H1 (cell line): ENCODE results near the gene WFIKKN1. TPM values are rescaled to one million over a fixed set of nuclear protein-coding genes. Genes with fewer than 3 reads are reported as not detected.
A peak's percentile ranks its signal among the peaks of the same experiment; 100 is the strongest.

Experiments
- CTCF ChIA-PET: fragments of 300-600 bp; sonication (Branson Sonifier 250); formaldehyde crosslinking; loops from one replicate; lab custom pipeline; 2021; ENCODE audit not compliant: partially characterized antibody; lab: Charles Lee
- POLR2A ChIA-PET: fragments of 300-600 bp; sonication (Branson Sonifier 250); formaldehyde crosslinking; loops from one replicate; lab custom pipeline; 2021; ENCODE audit warnings: inconsistent platforms; ENCODE audit not compliant: partially characterized antibody; lab: Charles Lee
- DNase-seq, 2 experiments: peaks; one replicate each; pipeline versions ENCODE4 v3.0.0 to v3.0.0-alpha.2; 2010 to 2022; ENCODE audit warnings: low spot score in 2 of 2, low read depth in 1 of 2, mixed read lengths in 1 of 2
- FAIRE-seq: peaks from 2 replicates; lab custom pipeline; 2011; peaks lifted over from hg19 to GRCh38; lab: Jason Lieb, UNC
- H2AFZ ChIP-seq: 2 replicates; pipeline ENCODE4 v1.8.1; 2012; ENCODE audit warnings: low read length, inconsistent platforms
- H2AK5ac ChIP-seq: 2 replicates; pipeline ENCODE4 v1.6.1; 2013; ENCODE audit warnings: low read depth, low read length
- H2BK120ac ChIP-seq: replicated peaks from 2 replicates; pipeline ENCODE3; 2013; ENCODE audit warnings: low read depth, low read length, inconsistent platforms
- H2BK12ac ChIP-seq: 2 replicates; pipeline ENCODE4 v1.6.1; 2013; ENCODE audit warnings: low read depth, low read length
- H2BK15ac ChIP-seq: 2 replicates; pipeline ENCODE4 v1.6.1; 2013; ENCODE audit warnings: low read length
- H2BK20ac ChIP-seq: 2 replicates; pipeline ENCODE4 v1.6.1; 2013; ENCODE audit warnings: low read length
- H2BK5ac ChIP-seq: 2 replicates; pipeline ENCODE4 v1.6.1; 2013; ENCODE audit warnings: low read depth, low read length
- H3K14ac ChIP-seq: 2 replicates; pipeline ENCODE4 v1.6.1; 2013; ENCODE audit warnings: inconsistent platforms; ENCODE audit not compliant: insufficient read length
- H3K18ac ChIP-seq: 2 replicates; pipeline ENCODE4 v1.6.1; 2013; ENCODE audit warnings: low read length; ENCODE audit errors: extremely low read depth
- H3K23ac ChIP-seq: 2 replicates; pipeline ENCODE4 v1.6.1; 2013; ENCODE audit warnings: inconsistent platforms; ENCODE audit not compliant: insufficient read length
- H3K23me2 ChIP-seq: 2 replicates; pipeline ENCODE4 v1.6.1; 2013; ENCODE audit warnings: low read depth, low read length
- H3K27ac ChIP-seq: 2 replicates; pipeline ENCODE4 v1.6.1; 2011; ENCODE audit warnings: low read depth, low read length, inconsistent platforms
- H3K27me3 ChIP-seq, 4 experiments: replicated peaks in 1 of 4; 1 replicate in 1 of 4; 2 replicates in 3 of 4; pipeline versions ENCODE4 v1.6.1 to v1.8.1; 2011 to 2013; ENCODE audit warnings: low read length in 3 of 4, mild to moderate bottlenecking in 3 of 4, inconsistent platforms in 2 of 4, mixed read lengths in 2 of 4, moderate library complexity in 1 of 4; ENCODE audit not compliant: control insufficient read depth in 3 of 4, insufficient read depth in 3 of 4; ENCODE audit errors: extremely low read depth in 1 of 4
- H3K36me3 ChIP-seq, 4 experiments: 2 replicates each; pipeline versions ENCODE4 v1.6.1 to v1.8.1; 2011 to 2013; ENCODE audit warnings: mild to moderate bottlenecking in 4 of 4, low read length in 3 of 4, moderate library complexity in 2 of 4, control low read depth in 1 of 4, inconsistent platforms in 1 of 4; ENCODE audit not compliant: insufficient read depth in 4 of 4, control insufficient read depth in 2 of 4
- H3K4ac ChIP-seq: replicated peaks from 2 replicates; pipeline ENCODE3; 2013; ENCODE audit warnings: low read length, low read depth, mixed read lengths, inconsistent platforms; ENCODE audit not compliant: insufficient read length
- H3K4me1 ChIP-seq, 4 experiments: replicated peaks in 1 of 4; 1 replicate in 1 of 4; 2 replicates in 3 of 4; pipeline versions ENCODE4 v1.6.1 to v1.8.1; 2011 to 2013; ENCODE audit warnings: low read length in 3 of 4, inconsistent platforms in 2 of 4, mixed read lengths in 1 of 4; ENCODE audit not compliant: insufficient read depth in 4 of 4, control insufficient read depth in 3 of 4
- H3K4me2 ChIP-seq, 2 experiments: 2 replicates each; pipeline versions ENCODE4 v1.6.1 to v1.8.1; 2011 to 2013; ENCODE audit warnings: low read depth in 2 of 2, low read length in 2 of 2, control low read depth in 1 of 2, inconsistent platforms in 1 of 2, mild to moderate bottlenecking in 1 of 2; ENCODE audit not compliant: insufficient read depth in 1 of 2
- H3K4me3 ChIP-seq, 4 experiments: fragments of 200-600, 300-600 bp in 1 of 4; sonication (generic), shearing (Covaris generic), sonication (Bioruptor Twin) in 1 of 4; 2 replicates each; pipeline versions ENCODE4 v1.5.1 to v1.8.1; 2011 to 2016; ENCODE audit warnings: low read length in 4 of 4, low read depth in 3 of 4, control low read depth in 2 of 4, inconsistent platforms in 2 of 4, mild to moderate bottlenecking in 2 of 4, mixed read lengths in 1 of 4, moderate library complexity in 1 of 4; ENCODE audit not compliant: insufficient read depth in 2 of 4; ENCODE audit errors: extremely low read depth in 1 of 4
- H3K56ac ChIP-seq: replicated peaks from 2 replicates; pipeline ENCODE3; 2013; ENCODE audit warnings: low read depth, mild to moderate bottlenecking, mixed read lengths, low read length, inconsistent platforms; ENCODE audit not compliant: insufficient read length
- H3K79me1 ChIP-seq: 2 replicates; pipeline ENCODE4 v1.6.1; 2013; ENCODE audit warnings: low read depth, low read length, control low read depth
- H3K79me2 ChIP-seq, 2 experiments: 2 replicates each; pipeline versions ENCODE4 v1.6.1 to v1.8.1; 2012 to 2013; ENCODE audit warnings: low read length in 2 of 2, mild to moderate bottlenecking in 2 of 2, inconsistent platforms in 1 of 2; ENCODE audit not compliant: insufficient read depth in 2 of 2, control insufficient read depth in 1 of 2
- H3K9ac ChIP-seq, 4 experiments: replicated peaks in 1 of 4; 1 replicate in 1 of 4; 2 replicates in 3 of 4; pipeline versions ENCODE4 v1.6.1 to v1.8.1; 2011 to 2013; ENCODE audit warnings: low read depth in 3 of 4, low read length in 3 of 4, control low read depth in 2 of 4, mild to moderate bottlenecking in 2 of 4, moderate library complexity in 2 of 4, inconsistent platforms in 1 of 4; ENCODE audit errors: extremely low read depth in 1 of 4
- H3K9me3 ChIP-seq, 2 experiments: 2 replicates each; pipeline versions ENCODE4 v1.6.1 to v1.8.1; 2012 to 2013; ENCODE audit warnings: mild to moderate bottlenecking in 2 of 2, moderate library complexity in 2 of 2, control low read depth in 1 of 2, inconsistent platforms in 1 of 2, low read depth in 1 of 2, low read length in 1 of 2, mixed read lengths in 1 of 2; ENCODE audit not compliant: insufficient read depth in 2 of 2
- H4K20me1 ChIP-seq, 2 experiments: replicated peaks in 1 of 2; 2 replicates each; pipeline versions ENCODE3 to v1.8.1; 2011 to 2013; ENCODE audit warnings: inconsistent platforms in 2 of 2, low read length in 2 of 2, mild to moderate bottlenecking in 1 of 2; ENCODE audit not compliant: insufficient read depth in 2 of 2, control insufficient read depth in 1 of 2
- H4K5ac ChIP-seq: 2 replicates; pipeline ENCODE4 v1.6.1; 2013; ENCODE audit warnings: low read length, low read depth, mixed read lengths, inconsistent platforms; ENCODE audit not compliant: insufficient read length
- H4K8ac ChIP-seq: 2 replicates; pipeline ENCODE4 v1.8.0; 2013; ENCODE audit warnings: mild to moderate bottlenecking, moderate library complexity, low read length, inconsistent platforms; ENCODE audit not compliant: insufficient read depth; ENCODE audit errors: extremely low read depth
- H4K91ac ChIP-seq: replicated peaks from 2 replicates; pipeline ENCODE3; 2013; ENCODE audit warnings: low read length, mixed read lengths, inconsistent platforms; ENCODE audit not compliant: insufficient read length
- CBX8 ChIP-seq: fragments of 300-800, 300-1000 bp; sonication (generic); IDR thresholded peaks from 2 replicates; pipeline ENCODE4 v1.7.1; 2016; ENCODE audit warnings: low read depth, low read length, borderline replicate concordance
- EP300 ChIP-seq, 2 experiments: IDR thresholded peaks; 1 replicate in 1 of 2; 2 replicates in 1 of 2; pipeline ENCODE4 v1.6.1; 2011 to 2012; ENCODE audit warnings: low read depth in 2 of 2, low read length in 2 of 2, mild to moderate bottlenecking in 2 of 2, borderline replicate concordance in 1 of 2, inconsistent platforms in 1 of 2, moderate library complexity in 1 of 2
- HDAC2 ChIP-seq, 2 experiments: fragments of 300-600 bp in 1 of 2; sonication (generic) in 1 of 2; IDR thresholded peaks; 2 replicates each; pipeline ENCODE4 v1.6.1; 2011 to 2012; ENCODE audit warnings: low read depth in 2 of 2, low read length in 2 of 2, mild to moderate bottlenecking in 2 of 2, moderate library complexity in 2 of 2, borderline replicate concordance in 1 of 2, inconsistent platforms in 1 of 2
- JUND ChIP-seq: IDR thresholded peaks from 2 replicates; pipeline ENCODE4 v1.6.1; 2011; ENCODE audit warnings: mild to moderate bottlenecking, improper control_type of control experiment, low read length
- PHF8 ChIP-seq: fragments of 200-600 bp; sonication (generic); conservative IDR thresholded peaks from 2 replicates; pipeline ENCODE4 v1.7.1; 2012; ENCODE audit warnings: low read depth, mild to moderate bottlenecking, inconsistent platforms, low read length, moderate library complexity
- POLR2A ChIP-seq, 2 experiments: IDR thresholded peaks; 1 replicate in 1 of 2; 2 replicates in 1 of 2; pipeline ENCODE4 v1.6.1; 2011; ENCODE audit warnings: low read depth in 2 of 2, low read length in 2 of 2, mild to moderate bottlenecking in 2 of 2; ENCODE audit errors: control extremely low read depth in 1 of 2
- RBBP5 ChIP-seq: IDR thresholded peaks from 2 replicates; pipeline ENCODE4 v1.7.1; 2012; ENCODE audit warnings: low read depth, mild to moderate bottlenecking, inconsistent platforms, low read length, moderate library complexity, borderline replicate concordance
- WGBS, 2 experiments: shearing (Covaris generic) in 1 of 2; methylation state at CpG; one replicate each; pipeline versions ENCODE4 v1.1.6 to v1.1.7; 2013 to 2015; ENCODE audit warnings: low lambda C conversion rate in 2 of 2, mixed read lengths in 2 of 2, inconsistent platforms in 1 of 2, low coverage in 1 of 2, missing lambda C conversion rate in 1 of 2; ENCODE audit not compliant: insufficient replicate concordance in 2 of 2, insufficient coverage in 1 of 2, insufficient read length in 1 of 2; ENCODE audit errors: extremely low coverage in 1 of 2, missing lambda C conversion rate in 1 of 2; 5-methylcytosine and 5-hydroxymethylcytosine counted together
- polyA plus RNA-seq, 7 experiments: library from polyadenylated mRNA; depleted of rRNA in 3 of 7; stranded (reverse) in 5 of 7; unstranded in 2 of 7; fragments of >200 nt in 5 of 7; fragments of 200-250 nt in 2 of 7; gene quantifications; 1 replicate in 5 of 7; 2 replicates in 1 of 7; 4 replicates in 1 of 7; pipeline versions ENCODE4 v1.2.1 to v1.2.3, GENCODE V29; 2011 to 2013; ENCODE audit warnings: missing spikeins in 2 of 7, mixed read lengths in 2 of 7
- total RNA-seq: library from RNA; stranded (reverse); fragmentation: NEBNext Ultra II Directional; extraction: Animal tissue kit (Norgen Biotek cat#: 25700); gene quantifications from 2 replicates; pipeline ENCODE4 v1.2.1, GENCODE V29; 2021

WFIKKN1 gene
- total and polyA plus RNA-seq, 2 of the 8 experiments (the other 6 are each of a cell fraction or from before 2014, with no cell fraction given): 11.4 to 15.8 TPM

DNA sequence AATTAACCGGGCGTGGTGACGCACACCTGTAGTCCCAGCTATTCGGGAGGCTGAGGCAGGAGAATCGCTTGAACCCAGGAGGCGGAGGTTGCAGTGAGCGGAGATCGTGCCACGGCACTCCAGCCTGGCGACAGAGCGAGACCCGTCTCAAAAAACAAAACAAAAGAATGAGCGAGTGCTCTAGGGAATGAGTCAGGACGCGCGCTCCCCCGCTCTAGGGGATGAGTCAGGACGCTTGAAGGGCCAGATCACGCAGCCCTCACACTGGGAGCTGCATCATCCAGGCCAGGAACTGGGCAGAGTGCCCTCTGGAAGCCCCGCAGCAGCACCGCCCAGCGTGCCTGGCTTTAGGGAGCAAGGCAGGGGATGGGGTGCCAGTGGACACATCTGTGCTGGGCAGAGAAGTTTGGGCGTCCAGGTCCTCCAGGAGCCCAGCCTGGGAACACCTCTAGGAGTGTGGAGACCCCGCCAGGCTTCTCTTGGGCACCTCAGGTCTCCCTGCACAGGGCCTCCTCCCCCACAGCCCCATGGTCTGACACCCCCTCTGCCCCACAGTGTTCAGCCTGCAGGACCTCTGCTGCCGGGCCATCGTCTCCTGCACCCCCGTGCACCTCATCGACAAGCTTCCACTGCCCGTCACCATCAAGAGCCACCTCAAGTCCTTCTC, 3.9 kb upstream of the WFIKKN1 start:
- CTCF ChIA-PET: interaction anchor here (1.0 to 1.6 kb wide), 4 partner anchors 9 to 117 kb away, joined by 3 to 4 read pairs (median 3); no protein-coding TSS in a partner anchor
- no peak overlapping the region for H3K4ac ChIP-seq
- H2BK120ac ChIP-seq: no peak overlapping the region
- no peak overlapping the region for H3K4me2 ChIP-seq
- H4K5ac ChIP-seq: no peak overlapping the region
- no peaks in the 10 kb centered on the region for H3K79me2 ChIP-seq
- no peak overlapping the region for H3K23ac ChIP-seq
- H3K23me2 ChIP-seq: peaks cover 2% of the 10 kb centered on the region; the same call in 1 of the 2 replicates
- H3K79me1 ChIP-seq: peaks cover 4% of the 10 kb centered on the region; the same call in 1 of the 2 replicates
- peak overlapping the region; percentile 73 for H4K91ac ChIP-seq
- no peak for FAIRE-seq
- no peak overlapping the region for H3K4me3 ChIP-seq
- H3K36me3 ChIP-seq: peaks cover 0 to 4% (median 0%) of the 10 kb centered on the region in 4 experiments; a peak in 1 of 8 replicates
- no peak overlapping the region for H3K18ac ChIP-seq
- no peaks in the 10 kb centered on the region for H3K9me3 ChIP-seq
- H2BK5ac ChIP-seq: peak overlapping the region; percentile 71
- H2BK12ac ChIP-seq: no peak overlapping the region
- no peak overlapping the region for H2AFZ ChIP-seq
- POLR2A ChIA-PET: interaction anchor here (0.9 to 1.0 kb wide), 2 partner anchors 20 to 44 kb away, joined by 3 read pairs; no protein-coding TSS in a partner anchor
- no peak overlapping the region for H3K9ac ChIP-seq
- DNase-seq: no peak
- no peak overlapping the region for H2BK20ac ChIP-seq
- H3K4me1 ChIP-seq: peaks cover 0 to 32% (median 24%) of the 10 kb centered on the region in 4 experiments; a peak in 6 of 7 replicates
- H3K56ac ChIP-seq: no peak overlapping the region
- H2AK5ac ChIP-seq: no peak overlapping the region
- H3K27ac ChIP-seq: no peak overlapping the region
- no peak overlapping the region for H2BK15ac ChIP-seq
- no peaks in the 10 kb centered on the region for H3K27me3 ChIP-seq
- peaks cover 0 to 1% of the 10 kb centered on the region in 2 experiments for H4K20me1 ChIP-seq
- no peak overlapping the region for H3K14ac ChIP-seq
- H4K8ac ChIP-seq: no peak overlapping the region
- 94% methylated on average over 29 of the region's 29 CpGs; no CpG with 5 or more reads in 1 of the 2 experiments for WGBS, 2 experiments
- TF ChIP-seq HDAC2 (IDR thresholded peaks at IDR 0.05; ENCODE audit: borderline replicate concordance in 1 of 2, low read depth in 2 of 2, low read length in 2 of 2): no peak
- no peak for TF ChIP-seq RBBP5
- no peak for TF ChIP-seq POLR2A (IDR thresholded peaks at IDR 0.05; ENCODE audit: control extremely low read depth in 1 of 2, low read depth in 2 of 2, low read length in 2 of 2)
- no peak for TF ChIP-seq EP300 (IDR thresholded peaks at IDR 0.05; ENCODE audit: borderline replicate concordance in 1 of 2, low read depth in 2 of 2, low read length in 2 of 2)
- TF ChIP-seq PHF8: no peak
- TF ChIP-seq CBX8: no peak
- TF ChIP-seq JUND: no peak
- TF ChIP-seq, all 59 proteins: peak for 0
